IPS-20b (cell line): ENCODE data around the gene SLC34A1.
A peak's percentile ranks its signal among the peaks of the same experiment; 100 is the strongest.

Experiments
- H3K27ac ChIP-seq: one replicate; pipeline ENCODE4 v1.5.1; 2013; ENCODE audit warnings: low read length
- H3K27me3 ChIP-seq: 2 replicates; pipeline ENCODE4 v1.6.1; 2013; ENCODE audit warnings: mild to moderate bottlenecking, low read length, inconsistent platforms; ENCODE audit not compliant: insufficient read depth
- H3K36me3 ChIP-seq: 2 replicates; pipeline ENCODE4 v1.6.1; 2013; ENCODE audit warnings: low read depth, mild to moderate bottlenecking, inconsistent platforms, low read length, moderate library complexity; ENCODE audit not compliant: insufficient read depth
- H3K4me1 ChIP-seq: 2 replicates; pipeline ENCODE4 v1.6.1; 2013; ENCODE audit warnings: mild to moderate bottlenecking, control low read depth, inconsistent platforms, low read length, moderate library complexity; ENCODE audit not compliant: insufficient read depth
- H3K4me3 ChIP-seq: 2 replicates; pipeline ENCODE4 v1.5.1; 2013; ENCODE audit warnings: mild to moderate bottlenecking, low read length, inconsistent platforms
- H3K9ac ChIP-seq: 2 replicates; pipeline ENCODE4 v1.6.1; 2013; ENCODE audit warnings: low read depth, mild to moderate bottlenecking, inconsistent platforms, low read length, moderate library complexity
- H3K9me3 ChIP-seq: 2 replicates; pipeline ENCODE4 v1.6.1; 2013; ENCODE audit warnings: mild to moderate bottlenecking, low read depth, low read length, inconsistent platforms; ENCODE audit not compliant: insufficient read depth

The SLC34A1 gene

GRCh38 chr5:177347699-177348098, 36.5 kb upstream of the SLC34A1 start:
- no peaks in the 10 kb centered on the region for H3K9me3 ChIP-seq
- H3K36me3 ChIP-seq, result peaks cover 25% of the 10 kb centered on the region; the same call in 1 of the 2 replicates
- no peak overlapping the region for H3K27ac ChIP-seq
- no peaks in the 10 kb centered on the region for H3K27me3 ChIP-seq
- H3K9ac ChIP-seq, result no peak overlapping the region
- no peak overlapping the region for H3K4me3 ChIP-seq
- H3K4me1 ChIP-seq, result peaks cover 7% of the 10 kb centered on the region

GRCh38 chr5:177349362-177349647, 34.9 kb upstream of the SLC34A1 start:
- H3K27me3 ChIP-seq, result peaks cover 2% of the 10 kb centered on the region; the same call in 1 of the 2 replicates
- H3K4me3 ChIP-seq, result no peak overlapping the region
- H3K9me3 ChIP-seq, result no peaks in the 10 kb centered on the region
- H3K27ac ChIP-seq, result no peak overlapping the region
- H3K36me3 ChIP-seq, result peaks cover 19% of the 10 kb centered on the region; the same call in 1 of the 2 replicates
- H3K9ac ChIP-seq, result no peak overlapping the region
- H3K4me1 ChIP-seq, result peaks cover 7% of the 10 kb centered on the region

GRCh38 chr5:177349762-177350161, 34.5 kb upstream of the SLC34A1 start:
- Histone ChIP-seq H3K36me3 (peaks cover 19% of the 10 kb centered on the region; the same call in 1 of the 2 replicates), H3K27ac (no peak overlapping the region), H3K27me3 (peaks cover 2% of the 10 kb centered on the region), H3K4me1 (peaks cover 7% of the 10 kb centered on the region), H3K9ac (no peak overlapping the region), H3K9me3 (no peaks in the 10 kb centered on the region), H3K4me3 (no peak overlapping the region; the same call in 1 of the 2 replicates)

- peak overlapping the region; percentile 99 for H3K4me3 ChIP-seq
- peaks cover 19% of the 10 kb centered on the region; the same call in 1 of the 2 replicates for H3K36me3 ChIP-seq
- H3K9me3 ChIP-seq, result no peaks in the 10 kb centered on the region
- peaks cover 7% of the 10 kb centered on the region for H3K4me1 ChIP-seq
- peak overlapping the region; percentile 89 for H3K27ac ChIP-seq
- peaks cover 6% of the 10 kb centered on the region for H3K27me3 ChIP-seq
- H3K9ac ChIP-seq, result peak overlapping the region; percentile 96
Measured at GRCh38 chr5:177350776-177351391, 33.4 kb upstream of the SLC34A1 start.

- peak within 1 kb of the TSS; percentile 89 for H3K27ac ChIP-seq
- peaks cover 11% of the 10 kb centered on the region for H3K27me3 ChIP-seq
- H3K9ac ChIP-seq, result peak within 1 kb of the TSS; percentile 96
- H3K9me3 ChIP-seq, result no peaks in the 10 kb centered on the region
- peak within 1 kb of the TSS; percentile 99 for H3K4me3 ChIP-seq
- H3K36me3 ChIP-seq, result peaks cover 16% of the 10 kb centered on the region; the same call in 1 of the 2 replicates
- peaks cover 7% of the 10 kb centered on the region for H3K4me1 ChIP-seq
Measured at GRCh38 chr5:177351392-177352329, 32.6 kb upstream of the SLC34A1 start, which contains the start of gene LMAN2. Gene LMAN2 (minus strand): TSS chr5:177351668. CDS start chr5:177351647, 21 bp downstream.

- peaks cover 19% of the 10 kb centered on the region for H3K27me3 ChIP-seq
- no peak overlapping the region for H3K9ac ChIP-seq
- no peak overlapping the region for H3K27ac ChIP-seq
- 0 out of 2 replicates have a peak, but pooled peaks cover 4% of the 10 kb centered on the region for H3K36me3 ChIP-seq
- no peak overlapping the region for H3K4me3 ChIP-seq
- H3K4me1 ChIP-seq, result peaks cover 7% of the 10 kb centered on the region
- no peaks in the 10 kb centered on the region for H3K9me3 ChIP-seq
Measured at GRCh38 chr5:177353093-177353492, 31.1 kb upstream of the SLC34A1 start.

- H3K27ac ChIP-seq, result no peak overlapping the region
- 0 out of 2 replicates have a peak, but pooled peaks cover 4% of the 10 kb centered on the region for H3K36me3 ChIP-seq
- no peak overlapping the region for H3K9ac ChIP-seq
- no peaks in the 10 kb centered on the region for H3K9me3 ChIP-seq
- H3K27me3 ChIP-seq, result peaks cover 19% of the 10 kb centered on the region
- H3K4me3 ChIP-seq, result no peak overlapping the region
- peaks cover 7% of the 10 kb centered on the region for H3K4me1 ChIP-seq
Measured at GRCh38 chr5:177354256-177354655, 30.0 kb upstream of the SLC34A1 start.

GRCh38 chr5:177354711-177355110, 29.5 kb upstream of the SLC34A1 start:
- Histone ChIP-seq H3K9me3 (no peaks in the 10 kb centered on the region), H3K9ac (no peak overlapping the region), H3K36me3 (0 out of 2 replicates have a peak, but pooled peaks cover under 1% of the 10 kb centered on the region), H3K4me3 (no peak overlapping the region), H3K27me3 (peaks cover 19% of the 10 kb centered on the region), H3K27ac (no peak overlapping the region), H3K4me1 (peaks cover 7% of the 10 kb centered on the region)

- Histone ChIP-seq H3K27me3 (peaks cover 19% of the 10 kb centered on the region), H3K9me3 (no peaks in the 10 kb centered on the region), H3K36me3 (no peaks in the 10 kb centered on the region), H3K9ac (no peak overlapping the region), H3K4me1 (peaks cover 4% of the 10 kb centered on the region), H3K4me3 (no peak overlapping the region), H3K27ac (no peak overlapping the region)
Measured at GRCh38 chr5:177355162-177355867, 28.9 kb upstream of the SLC34A1 start.

GRCh38 chr5:177355868-177356168, 28.4 kb upstream of the SLC34A1 start:
- Histone ChIP-seq H3K9me3 (no peaks in the 10 kb centered on the region), H3K27ac (no peak overlapping the region), H3K4me1 (no peaks in the 10 kb centered on the region; the same call in 1 of the 2 replicates), H3K4me3 (no peak overlapping the region), H3K36me3 (no peaks in the 10 kb centered on the region), H3K9ac (no peak overlapping the region), H3K27me3 (peaks cover 19% of the 10 kb centered on the region)

- H3K27me3 ChIP-seq, result peaks cover 19% of the 10 kb centered on the region
- H3K4me1 ChIP-seq, result no peaks in the 10 kb centered on the region
- H3K36me3 ChIP-seq, result no peaks in the 10 kb centered on the region
- H3K9me3 ChIP-seq, result no peaks in the 10 kb centered on the region
- no peak overlapping the region for H3K9ac ChIP-seq
- no peak overlapping the region for H3K4me3 ChIP-seq
- H3K27ac ChIP-seq, result no peak overlapping the region
Measured at GRCh38 chr5:177356746-177357145, 27.5 kb upstream of the SLC34A1 start.
